ENCODE measurements around the gene HFM1. TPM values are rescaled to one million over a fixed set of nuclear protein-coding genes. Genes with fewer than 3 reads are reported as not detected.
"Not testable (repeated sequence)": the region's sequence is repeated elsewhere in the genome, so short reads cannot be mapped to it uniquely, and the experiment has no call there.

Gene HFM1
- total and polyA plus RNA-seq, 8 donors, result 0.40 to 16.5 (median 0.44) TPM; not detected in 4

DNA sequence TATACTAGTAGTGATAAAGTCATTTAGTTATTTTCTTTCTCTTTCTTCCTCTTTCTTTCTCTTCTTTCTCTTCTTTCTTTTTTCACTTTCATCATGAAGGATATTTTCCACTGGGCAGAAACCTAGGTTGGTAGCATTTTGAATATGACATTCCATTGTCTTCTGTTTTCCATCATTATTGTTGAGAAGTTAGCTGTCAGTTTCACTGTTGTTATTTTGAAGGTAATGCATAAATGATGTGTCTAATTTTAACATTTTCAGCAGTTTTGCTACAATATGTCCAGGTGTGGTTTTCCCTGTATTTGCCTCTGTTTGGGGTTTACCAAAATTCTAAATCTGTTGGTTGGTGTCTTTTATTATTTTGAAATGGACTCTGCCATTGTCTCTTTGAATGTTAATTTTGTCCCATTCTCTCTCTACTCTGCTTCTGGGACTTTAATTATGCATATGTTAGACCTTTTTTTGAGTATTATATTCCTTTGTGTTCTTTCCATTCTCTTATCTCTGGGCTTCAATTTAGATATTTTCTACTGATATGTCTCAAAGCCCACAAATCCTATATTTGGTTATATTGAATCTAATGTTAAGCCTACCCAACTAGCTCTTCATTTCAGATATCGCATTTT, 96.7 kb downstream of the HFM1 start:
- TF ChIP-seq, protein P1, sequence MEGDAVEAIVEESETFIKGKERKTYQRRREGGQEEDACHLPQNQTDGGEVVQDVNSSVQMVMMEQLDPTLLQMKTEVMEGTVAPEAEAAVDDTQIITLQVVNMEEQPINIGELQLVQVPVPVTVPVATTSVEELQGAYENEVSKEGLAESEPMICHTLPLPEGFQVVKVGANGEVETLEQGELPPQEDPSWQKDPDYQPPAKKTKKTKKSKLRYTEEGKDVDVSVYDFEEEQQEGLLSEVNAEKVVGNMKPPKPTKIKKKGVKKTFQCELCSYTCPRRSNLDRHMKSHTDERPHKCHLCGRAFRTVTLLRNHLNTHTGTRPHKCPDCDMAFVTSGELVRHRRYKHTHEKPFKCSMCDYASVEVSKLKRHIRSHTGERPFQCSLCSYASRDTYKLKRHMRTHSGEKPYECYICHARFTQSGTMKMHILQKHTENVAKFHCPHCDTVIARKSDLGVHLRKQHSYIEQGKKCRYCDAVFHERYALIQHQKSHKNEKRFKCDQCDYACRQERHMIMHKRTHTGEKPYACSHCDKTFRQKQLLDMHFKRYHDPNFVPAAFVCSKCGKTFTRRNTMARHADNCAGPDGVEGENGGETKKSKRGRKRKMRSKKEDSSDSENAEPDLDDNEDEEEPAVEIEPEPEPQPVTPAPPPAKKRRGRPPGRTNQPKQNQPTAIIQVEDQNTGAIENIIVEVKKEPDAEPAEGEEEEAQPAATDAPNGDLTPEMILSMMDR (IDR thresholded peaks at IDR 0.05), result no peak
- TF ChIP-seq POLR2AphosphoS5 (IDR thresholded peaks at IDR 0.05), result no peak
- no peak for TF ChIP-seq EP300 (IDR thresholded peaks at IDR 0.05)
- TF ChIP-seq POLR2A (IDR thresholded peaks at IDR 0.05), result no peak
- no peak for DNase-seq
- H3K27ac ChIP-seq, result no peak overlapping the region
- peaks cover 0 to 7% (median 0%) of the 10 kb centered on the region in 4 donors for H3K36me3 ChIP-seq
- intact Hi-C loops (cut with DNase I; ENCODE audit: low total_unique reads), result no loop called here
- H3K4me3 ChIP-seq, result no peak overlapping the region
- no peaks in the 10 kb centered on the region for H3K4me1 ChIP-seq
- no peaks in the 10 kb centered on the region for H3K27me3 ChIP-seq
- WGBS, 5 donors, result 92 to 96% (median 94%) methylated on average over 1 of the region's 1 CpG
- peaks cover 0 to 40% (median 13%) of the 10 kb centered on the region in 4 donors for H3K9me3 ChIP-seq

DNA sequence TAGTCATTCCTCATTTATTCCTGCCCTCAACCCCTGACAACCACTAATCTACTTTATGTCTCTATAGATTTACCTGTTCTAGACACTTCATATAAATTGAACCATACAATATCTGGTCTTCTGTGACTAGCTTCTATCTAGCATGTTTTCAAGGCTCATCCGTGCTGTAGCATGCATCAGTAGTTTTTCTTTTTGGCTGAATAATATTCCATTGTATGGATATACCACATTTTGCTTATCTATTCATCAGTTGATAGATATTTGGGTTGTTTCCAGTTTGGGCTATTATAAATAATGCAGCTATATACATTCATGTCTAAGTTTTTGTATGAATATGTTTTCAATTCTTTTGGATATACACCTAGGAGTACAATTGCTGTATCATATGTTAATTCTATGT, 101.5 kb downstream of the HFM1 start:
- Histone ChIP-seq H3K27ac (no peak overlapping the region), H3K27me3 (no peaks in the 10 kb centered on the region), H3K9me3 (peaks cover 0 to 18% (median 9%) of the 10 kb centered on the region in 4 donors), H3K4me1 (no peaks in the 10 kb centered on the region), H3K36me3 (no peaks in the 10 kb centered on the region), H3K4me3 (no peak overlapping the region)
- DNase-seq, result no peak
- 83 to 92% (median 89%) methylated on average over 1 of the region's 1 CpG for WGBS, 5 donors
- intact Hi-C loops (cut with DNase I; ENCODE audit: low total_unique reads), result no loop called here
- TF ChIP-seq, protein P1 (IDR thresholded peaks at IDR 0.05), result no peak
- TF ChIP-seq POLR2AphosphoS5 (IDR thresholded peaks at IDR 0.05) (no peak), EP300 (IDR thresholded peaks at IDR 0.05) (no peak), POLR2A (IDR thresholded peaks at IDR 0.05) (no peak)

DNA sequence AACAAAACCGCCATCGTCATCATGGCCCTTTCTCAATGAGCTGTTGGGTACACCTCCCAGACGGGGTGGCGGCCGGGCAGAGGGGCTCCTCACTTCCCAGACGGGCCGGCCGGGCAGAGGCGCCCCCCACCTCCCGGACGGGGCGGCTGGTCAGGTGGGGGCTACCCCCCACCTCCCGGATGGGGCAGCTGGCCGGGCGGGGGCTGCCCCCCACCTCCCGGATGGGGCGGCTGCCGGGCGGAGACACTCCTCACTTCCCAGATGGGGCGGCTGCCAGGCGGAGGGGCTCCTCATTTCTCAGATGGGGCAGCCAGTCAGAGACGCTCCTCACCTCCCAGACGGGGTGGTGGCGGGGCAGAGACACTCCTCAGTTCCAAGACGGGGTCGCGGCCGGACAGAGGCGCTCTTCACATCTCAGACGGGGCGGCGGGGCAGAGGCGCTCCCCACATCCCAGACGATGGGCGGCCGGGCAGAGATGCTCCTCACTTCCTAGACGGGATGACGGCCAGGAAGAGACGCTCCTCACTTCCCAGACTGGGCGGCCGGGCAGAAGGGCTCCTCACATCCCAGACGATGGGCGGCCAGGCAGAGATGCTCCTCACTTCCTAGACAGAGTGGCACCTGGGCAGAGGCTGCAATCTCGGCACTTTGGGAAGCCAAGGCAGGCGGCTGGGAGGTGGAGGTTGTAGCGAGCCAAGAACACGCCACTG, 115.6 kb downstream of the HFM1 start:
- H3K4me3 ChIP-seq; H3K4me1 ChIP-seq; H3K27me3 ChIP-seq; H3K27ac ChIP-seq; H3K36me3 ChIP-seq; H3K9me3 ChIP-seq; intact Hi-C loops (cut with DNase I; ENCODE audit: low total_unique reads); DNase-seq: not testable (repeated sequence)
- WGBS, 5 donors, result 90 to 95% (median 92%) methylated on average over 12 to 40 of the region's 47 CpGs

DNA sequence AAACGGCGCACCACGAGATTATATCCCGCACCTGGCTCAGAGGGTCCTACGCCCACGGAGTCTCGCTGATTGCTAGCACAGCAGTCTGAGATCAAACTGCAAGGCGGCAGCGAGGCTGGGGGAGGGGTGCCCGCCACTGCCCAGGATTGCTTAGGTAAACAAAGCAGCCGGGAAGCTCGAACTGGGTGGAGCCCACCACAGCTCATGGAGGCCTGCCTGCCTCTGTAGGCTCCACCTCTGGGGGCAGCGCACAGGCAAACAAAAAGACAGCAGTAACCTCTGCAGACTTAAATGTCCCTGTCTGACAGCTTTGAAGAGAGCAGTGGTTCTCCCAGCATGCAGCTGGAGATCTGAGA, 117.7 kb downstream of the HFM1 start:
- H3K36me3 ChIP-seq; intact Hi-C loops (cut with DNase I; ENCODE audit: low total_unique reads); DNase-seq; H3K27me3 ChIP-seq; H3K27ac ChIP-seq; H3K4me3 ChIP-seq; H3K9me3 ChIP-seq: not testable (repeated sequence)
- 40 to 83% (median 51%) methylated on average over 4 to 9 of the region's 13 CpGs for WGBS, 5 donors
- peaks cover 0 to 11% (median 4%) of the 10 kb centered on the region in 4 donors for H3K4me1 ChIP-seq

DNA sequence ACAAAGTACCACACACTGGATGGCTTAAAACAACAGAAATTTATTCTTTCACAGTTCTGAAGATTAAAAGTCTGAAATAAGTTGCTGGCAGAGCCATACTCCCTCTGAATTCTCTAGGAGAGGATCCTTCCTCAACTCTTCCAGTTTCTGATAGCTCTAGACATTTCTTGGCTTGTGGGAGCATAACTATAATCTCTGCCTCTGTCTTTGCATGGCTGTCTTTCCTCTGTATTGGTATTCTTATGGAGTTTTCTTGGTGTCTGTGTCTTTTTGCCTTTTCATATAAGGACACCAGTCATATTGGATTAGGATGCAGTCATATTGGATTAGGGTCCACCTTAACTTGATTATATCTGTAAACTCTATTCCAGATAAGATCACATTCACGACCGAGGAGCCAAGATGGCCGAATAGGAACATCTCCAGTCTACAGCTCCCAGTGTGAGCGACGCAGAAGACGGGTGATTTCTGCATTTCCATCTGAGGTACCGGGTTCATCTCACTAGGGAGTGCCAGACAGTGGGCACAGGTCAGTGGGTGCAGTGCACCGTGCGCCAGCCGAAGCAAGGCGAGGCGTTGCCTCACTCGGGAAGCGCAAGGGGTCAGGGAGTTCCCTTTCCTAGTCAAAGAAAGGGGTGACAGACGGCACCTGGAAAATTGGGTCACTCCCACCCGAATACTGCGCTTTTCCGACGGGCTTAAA, 118.2 kb downstream of the HFM1 start:
- DNase-seq; H3K27ac ChIP-seq; H3K36me3 ChIP-seq; intact Hi-C loops (cut with DNase I; ENCODE audit: low total_unique reads); H3K4me3 ChIP-seq; H3K27me3 ChIP-seq; H3K9me3 ChIP-seq: not testable (repeated sequence)
- WGBS, 5 donors, result 91 to 96% (median 93%) methylated on average over 7 to 19 of the region's 19 CpGs
- peaks cover 0 to 11% (median 4%) of the 10 kb centered on the region in 4 donors for H3K4me1 ChIP-seq

DNA sequence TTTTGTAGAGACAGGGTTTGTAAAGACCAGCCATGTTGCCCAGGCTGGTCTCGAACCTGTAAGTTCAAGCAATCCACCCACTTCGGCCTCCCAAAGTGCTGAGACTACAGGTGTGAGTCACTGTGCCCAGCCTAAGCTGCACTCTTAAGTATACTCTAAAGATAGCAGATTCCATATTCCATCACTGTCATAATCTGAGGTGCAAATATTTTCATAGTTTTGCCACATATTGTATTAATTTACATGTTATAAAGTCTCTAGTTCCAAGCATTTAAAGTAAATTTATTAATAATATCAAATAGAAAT, 121.3 kb downstream of the HFM1 start:
- WGBS, 5 donors, result 80 to 95% (median 89%) methylated on average over 2 of the region's 2 CpGs
- Histone ChIP-seq H3K4me3 (no peak overlapping the region), H3K4me1 (peaks cover 0 to 11% (median 4%) of the 10 kb centered on the region in 4 donors), H3K27ac (no peak overlapping the region), H3K27me3 (no peaks in the 10 kb centered on the region), H3K9me3 (no peaks in the 10 kb centered on the region), H3K36me3 (no peaks in the 10 kb centered on the region)
- TF ChIP-seq POLR2AphosphoS5 (IDR thresholded peaks at IDR 0.05), result no peak
- no peak for TF ChIP-seq POLR2A (IDR thresholded peaks at IDR 0.05)
- TF ChIP-seq, protein P1 (IDR thresholded peaks at IDR 0.05), result no peak
- no peak for TF ChIP-seq EP300 (IDR thresholded peaks at IDR 0.05)
- intact Hi-C loops (cut with DNase I; ENCODE audit: low total_unique reads), result loop anchor here (5.0 kb wide), 1 partner anchor 644 kb away; no protein-coding TSS in a partner anchor
- no peak for DNase-seq
